ENCODE data around the gene GEMIN2. TPM values are rescaled to one million over a fixed set of nuclear protein-coding genes. Genes with fewer than 3 reads are reported as not detected.
"Not testable (repeated sequence)": the region's sequence is repeated elsewhere in the genome, so short reads cannot be mapped to it uniquely, and the experiment has no call there.

GEMIN2 gene
- polyA plus RNA-seq, 4 donors = 4.6 to 13.8 (median 9.4) TPM

DNA sequence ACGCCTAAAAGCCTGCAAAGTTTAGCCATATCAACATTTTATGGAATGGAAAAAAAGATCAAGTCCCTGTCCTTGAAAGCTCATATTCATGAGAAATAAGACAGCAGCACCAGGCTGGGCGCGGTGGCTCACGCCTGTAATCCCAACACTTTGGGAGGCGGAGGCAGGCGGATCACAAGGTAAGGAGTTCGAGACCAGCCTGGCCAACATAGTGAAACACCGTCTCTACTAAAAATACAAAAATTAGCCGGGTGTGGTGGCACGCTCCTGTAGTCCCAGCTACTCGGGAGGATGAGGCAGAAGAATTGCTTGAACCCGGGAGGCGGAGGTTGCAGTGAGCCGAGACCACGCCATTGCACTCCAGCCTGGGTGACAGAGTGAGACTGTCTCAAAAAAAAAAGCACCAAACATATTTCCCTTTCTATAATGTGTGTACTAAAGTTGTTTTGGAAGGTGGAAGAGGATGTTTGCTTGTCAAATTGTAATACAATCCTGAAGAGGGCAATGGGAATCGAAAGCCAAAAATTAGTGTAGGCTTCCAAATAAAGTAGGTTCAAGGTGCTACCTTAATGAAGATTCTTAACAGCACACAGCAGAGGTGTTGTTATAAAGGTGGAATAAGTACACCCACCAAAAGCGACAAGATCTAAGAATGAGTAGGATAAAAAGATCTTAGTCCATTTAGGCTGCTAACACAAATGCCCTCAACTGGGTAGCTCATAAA, 9.9 kb upstream of the GEMIN2 start:
- H3K4me1 ChIP-seq (ENCODE audit: control insufficient read depth in 3 of 3, insufficient read depth in 2 of 3, low read depth in 1 of 3, low read length in 2 of 3); DNase-seq; H3K36me3 ChIP-seq (ENCODE audit: control insufficient read depth in 3 of 3, insufficient read depth in 2 of 3, low read depth in 1 of 3, low read length in 3 of 3); H3K9me3 ChIP-seq (ENCODE audit: control insufficient read depth in 2 of 2, insufficient read depth in 1 of 2, low read depth in 1 of 2, low read length in 1 of 2); H3K27me3 ChIP-seq (ENCODE audit: control insufficient read depth in 3 of 3, insufficient read depth in 3 of 3, low read length in 3 of 3); FAIRE-seq: not testable (repeated sequence)
- Histone ChIP-seq H3K27ac (ENCODE audit: low read depth in 1 of 3, low read length in 2 of 3) (peak overlapping the region in 2 of 3 donors; percentile 99), H3K4me3 (ENCODE audit: low read depth in 1 of 3, low read length in 3 of 3) (peak overlapping the region in 2 of 3 donors; percentile 79 to 82)
- WGBS, 3 donors = 72 to 83% (median 76%) methylated on average over 17 of the region's 17 CpGs

DNA sequence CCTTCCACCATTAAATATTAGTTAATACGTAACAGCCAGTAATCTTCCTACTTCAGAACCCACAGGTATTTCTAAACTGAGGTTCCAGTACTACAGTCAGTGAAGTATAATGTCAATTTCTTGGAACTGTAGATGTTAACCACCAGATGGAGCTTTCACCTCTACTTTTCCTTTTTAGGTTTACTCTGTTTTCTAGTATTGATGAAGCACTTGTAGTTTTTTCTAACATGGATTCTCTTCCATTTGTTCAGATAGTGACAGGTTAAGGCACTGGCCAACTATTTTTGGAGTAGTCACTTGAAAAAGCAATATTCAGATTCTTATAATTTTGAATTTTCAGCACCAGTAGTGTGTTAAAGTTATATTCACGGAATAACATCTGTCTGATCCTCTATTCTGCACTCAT, 6.5 kb upstream of the GEMIN2 start:
- 44 to 69% (median 61%) methylated on average over 2 of the region's 2 CpGs for WGBS, 3 donors
- H3K9me3 ChIP-seq (ENCODE audit: control insufficient read depth in 2 of 2, insufficient read depth in 1 of 2, low read depth in 1 of 2, low read length in 1 of 2) = no peaks in the 10 kb centered on the region
- H3K4me3 ChIP-seq (ENCODE audit: low read depth in 1 of 3, low read length in 3 of 3) = no peak overlapping the region
- no peak for FAIRE-seq
- H3K36me3 ChIP-seq (ENCODE audit: control insufficient read depth in 3 of 3, insufficient read depth in 2 of 3, low read depth in 1 of 3, low read length in 3 of 3) = no peaks in the 10 kb centered on the region
- no peaks in the 10 kb centered on the region for H3K27me3 ChIP-seq (ENCODE audit: control insufficient read depth in 3 of 3, insufficient read depth in 3 of 3, low read length in 3 of 3)
- DNase-seq = peak; percentile 71 to 73
- peak overlapping the region in 1 of 3 donors; percentile 13 for H3K27ac ChIP-seq (ENCODE audit: low read depth in 1 of 3, low read length in 2 of 3)
- peaks cover 0 to 8% (median 0%) of the 10 kb centered on the region in 3 donors for H3K4me1 ChIP-seq (ENCODE audit: control insufficient read depth in 3 of 3, insufficient read depth in 2 of 3, low read depth in 1 of 3, low read length in 2 of 3)

DNA sequence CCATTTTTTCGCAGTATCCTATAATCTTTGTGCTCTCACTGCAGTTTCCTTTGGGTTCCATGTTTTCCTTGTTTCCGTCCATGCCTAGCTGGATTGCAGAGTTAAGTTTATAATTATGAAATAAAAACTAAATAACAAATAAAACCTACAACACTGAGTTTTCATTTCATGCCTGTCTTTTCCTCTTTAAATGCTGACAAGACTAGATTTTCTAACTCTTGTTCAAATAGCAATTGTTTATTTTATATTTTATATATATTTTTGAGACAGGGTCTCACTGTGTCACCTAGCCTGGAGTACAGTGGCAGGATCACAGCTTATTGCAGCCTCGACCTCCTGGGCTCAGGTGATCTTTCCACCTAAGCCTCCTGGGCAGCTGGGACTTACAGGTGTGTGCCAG, 5.3 kb upstream of the GEMIN2 start:
- DNase-seq (no peak), FAIRE-seq (no peak)
- no peak overlapping the region for H3K4me3 ChIP-seq (ENCODE audit: low read depth in 1 of 3, low read length in 3 of 3)
- WGBS, 3 donors = 89 to 95% (median 91%) methylated on average over 3 of the region's 3 CpGs
- H3K36me3 ChIP-seq (ENCODE audit: control insufficient read depth in 3 of 3, insufficient read depth in 2 of 3, low read depth in 1 of 3, low read length in 3 of 3) = no peaks in the 10 kb centered on the region
- H3K27ac ChIP-seq (ENCODE audit: low read depth in 1 of 3, low read length in 2 of 3) = no peak overlapping the region
- H3K27me3 ChIP-seq (ENCODE audit: control insufficient read depth in 3 of 3, insufficient read depth in 3 of 3, low read length in 3 of 3) = no peaks in the 10 kb centered on the region
- H3K4me1 ChIP-seq (ENCODE audit: control insufficient read depth in 3 of 3, insufficient read depth in 2 of 3, low read depth in 1 of 3, low read length in 2 of 3) = peaks cover 0 to 10% (median 0%) of the 10 kb centered on the region in 3 donors
- H3K9me3 ChIP-seq (ENCODE audit: control insufficient read depth in 2 of 2, insufficient read depth in 1 of 2, low read depth in 1 of 2, low read length in 1 of 2) = no peaks in the 10 kb centered on the region

DNA sequence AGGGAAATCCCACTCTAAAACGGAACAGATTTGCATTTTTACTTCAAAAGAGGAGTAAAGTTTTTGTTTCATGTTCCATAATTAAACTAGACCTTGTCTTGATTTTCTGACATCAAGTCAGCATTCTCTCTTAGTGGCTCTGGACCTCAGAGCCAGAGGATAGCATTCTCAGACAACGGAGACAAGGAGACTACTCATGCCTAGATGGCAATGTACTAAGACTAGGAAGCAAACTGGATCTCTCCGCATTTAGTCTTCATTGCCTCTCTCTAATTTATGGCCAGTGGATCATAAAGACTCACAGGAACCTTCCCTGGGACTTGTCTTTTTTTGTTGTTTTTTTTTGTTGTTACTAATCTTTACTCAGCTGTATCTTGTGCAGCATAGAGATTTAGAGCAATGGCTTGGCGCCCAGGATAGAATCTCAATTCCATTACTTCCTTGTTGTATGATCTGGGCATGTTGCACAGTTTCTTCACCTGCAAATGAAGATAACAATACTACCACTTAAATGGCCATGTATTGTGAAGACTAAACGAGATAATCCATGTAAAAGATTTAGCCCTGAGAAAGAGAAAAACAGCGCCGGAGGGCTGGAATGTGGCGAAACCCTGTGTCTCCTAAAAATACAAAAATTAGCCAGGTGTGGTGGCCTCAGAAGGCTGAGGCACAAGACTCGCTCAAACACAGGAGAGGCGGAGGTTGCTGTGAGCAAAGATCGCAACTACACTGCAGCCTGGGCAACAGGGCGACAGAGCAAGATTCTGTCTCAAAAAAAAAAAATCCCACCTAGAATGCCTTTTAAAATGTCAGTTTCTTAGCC, 4.0 kb upstream of the GEMIN2 start:
- peak overlapping the region in 1 of 3 donors; percentile 67 for H3K27ac ChIP-seq (ENCODE audit: low read depth in 1 of 3, low read length in 2 of 3)
- no peak for FAIRE-seq
- 15 to 73% (median 44%) methylated on average over 12 of the region's 12 CpGs for WGBS, 3 donors
- H3K9me3 ChIP-seq (ENCODE audit: control insufficient read depth in 2 of 2, insufficient read depth in 1 of 2, low read depth in 1 of 2, low read length in 1 of 2) = no peaks in the 10 kb centered on the region
- peaks cover 0 to 7% (median 0%) of the 10 kb centered on the region in 3 donors for H3K4me1 ChIP-seq (ENCODE audit: control insufficient read depth in 3 of 3, insufficient read depth in 2 of 3, low read depth in 1 of 3, low read length in 2 of 3)
- H3K36me3 ChIP-seq (ENCODE audit: control insufficient read depth in 3 of 3, insufficient read depth in 2 of 3, low read depth in 1 of 3, low read length in 3 of 3) = no peaks in the 10 kb centered on the region
- DNase-seq = peak in 1 of 2 donors; percentile 61
- peak overlapping the region in 1 of 3 donors; percentile 2 for H3K4me3 ChIP-seq (ENCODE audit: low read depth in 1 of 3, low read length in 3 of 3)
- H3K27me3 ChIP-seq (ENCODE audit: control insufficient read depth in 3 of 3, insufficient read depth in 3 of 3, low read length in 3 of 3) = no peaks in the 10 kb centered on the region

DNA sequence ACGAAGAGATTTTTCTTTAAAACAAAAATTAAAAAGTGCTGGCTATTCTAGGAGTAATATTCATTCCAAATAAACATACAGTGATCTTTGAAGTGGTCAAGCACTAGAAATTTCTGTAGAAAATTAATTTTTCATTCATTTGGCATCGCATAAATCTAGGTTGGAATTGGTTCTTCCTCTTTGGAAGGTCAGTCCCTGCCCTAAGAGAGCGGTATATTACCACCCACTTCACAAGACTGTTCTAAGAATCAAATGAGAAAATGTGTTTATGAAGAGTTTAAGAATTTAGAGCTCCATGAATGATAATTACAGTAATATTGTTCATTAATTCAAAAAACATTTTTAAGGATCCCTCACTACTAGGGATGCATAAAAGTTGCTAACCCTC, 444 bp upstream of the GEMIN2 start:
- Histone ChIP-seq H3K27ac (ENCODE audit: low read depth in 1 of 3, low read length in 2 of 3) (peak overlapping the region in 2 of 3 donors; percentile 71 to 74), H3K4me3 (ENCODE audit: low read depth in 1 of 3, low read length in 3 of 3) (peak overlapping the region; percentile 11 to 81 (median 37)), H3K4me1 (ENCODE audit: control insufficient read depth in 3 of 3, insufficient read depth in 2 of 3, low read depth in 1 of 3, low read length in 2 of 3) (peaks cover 0 to 8% (median 0%) of the 10 kb centered on the region in 3 donors), H3K9me3 (ENCODE audit: control insufficient read depth in 2 of 2, insufficient read depth in 1 of 2, low read depth in 1 of 2, low read length in 1 of 2) (no peaks in the 10 kb centered on the region), H3K27me3 (ENCODE audit: control insufficient read depth in 3 of 3, insufficient read depth in 3 of 3, low read length in 3 of 3) (no peaks in the 10 kb centered on the region), H3K36me3 (ENCODE audit: control insufficient read depth in 3 of 3, insufficient read depth in 2 of 3, low read depth in 1 of 3, low read length in 3 of 3) (peaks cover 0 to 5% (median 0%) of the 10 kb centered on the region in 3 donors)
- FAIRE-seq (no peak), DNase-seq (no peak)
- WGBS, 3 donors = 54 to 68% (median 58%) methylated on average over 3 of the region's 3 CpGs

DNA sequence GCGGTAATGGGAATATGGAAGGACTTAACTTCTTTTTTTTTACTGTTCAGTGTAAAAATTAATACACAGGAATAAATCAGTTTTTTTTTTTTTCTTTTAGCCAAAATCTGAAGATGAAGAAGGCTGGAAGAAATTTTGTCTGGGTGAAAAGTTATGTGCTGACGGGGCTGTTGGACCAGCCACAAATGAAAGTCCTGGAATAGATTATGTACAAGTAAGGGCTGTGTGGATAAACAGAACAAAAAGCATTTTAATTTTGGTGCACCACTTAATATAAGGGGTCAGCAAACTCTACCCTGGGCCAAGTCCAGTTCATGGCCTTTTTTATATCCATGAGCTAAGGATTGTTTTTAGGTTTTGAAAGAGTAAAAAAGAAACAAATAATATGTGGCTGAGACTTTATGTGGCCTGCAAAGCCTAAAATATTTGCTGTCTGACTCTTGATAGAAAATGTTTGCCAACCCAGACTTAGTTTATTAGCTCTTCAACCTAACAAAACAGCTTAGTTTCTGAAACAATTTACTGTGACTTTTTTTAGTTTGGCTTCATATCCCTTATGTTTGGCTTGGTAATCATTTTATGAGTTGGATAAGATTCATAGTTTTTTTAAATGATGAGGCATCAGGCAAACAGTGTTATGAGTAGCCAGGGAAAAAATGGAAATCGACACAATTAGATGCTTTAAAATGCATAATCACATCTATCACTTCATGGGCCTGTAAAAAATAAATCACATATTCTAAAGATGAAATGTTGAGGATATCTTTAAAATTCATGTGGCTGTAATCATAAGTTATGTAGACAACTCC, 8.4 kb downstream of the GEMIN2 start:
- DNase-seq = no peak

DNA sequence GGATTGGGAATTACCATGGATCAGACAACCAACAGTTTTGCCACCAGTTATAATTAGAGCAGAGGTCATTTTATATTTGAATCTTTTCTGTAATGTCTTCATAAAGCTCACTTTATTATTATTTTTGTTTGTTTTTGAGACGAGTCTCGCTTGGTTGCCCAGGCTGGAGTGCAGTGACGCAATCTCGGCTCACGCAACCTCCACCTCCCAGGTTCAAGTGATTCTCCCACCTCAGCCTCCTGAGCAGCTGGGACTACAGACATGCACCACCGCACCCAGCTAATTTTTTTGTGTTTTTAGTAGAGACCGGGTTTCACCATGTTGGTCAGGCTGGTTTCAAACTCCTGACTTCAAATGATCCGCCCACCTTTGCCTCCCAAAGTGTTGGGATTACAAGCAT, 23.7 kb downstream of the GEMIN2 start:
- WGBS, 3 donors = 96% methylated on average over 8 of the region's 8 CpGs
- FAIRE-seq = not testable (repeated sequence)

More for the DNA sequence above, 8.4 kb downstream of the GEMIN2 start:
- FAIRE-seq = no peak
- H3K4me1 ChIP-seq (ENCODE audit: control insufficient read depth in 3 of 3, insufficient read depth in 2 of 3, low read depth in 1 of 3, low read length in 2 of 3) = no peaks in the 10 kb centered on the region
- H3K36me3 ChIP-seq (ENCODE audit: control insufficient read depth in 3 of 3, insufficient read depth in 2 of 3, low read depth in 1 of 3, low read length in 3 of 3) = peaks cover 0 to 26% (median 5%) of the 10 kb centered on the region in 3 donors
- no peak overlapping the region for H3K4me3 ChIP-seq (ENCODE audit: low read depth in 1 of 3, low read length in 3 of 3)
- H3K27ac ChIP-seq (ENCODE audit: low read depth in 1 of 3, low read length in 2 of 3) = no peak overlapping the region
- H3K9me3 ChIP-seq (ENCODE audit: control insufficient read depth in 2 of 2, insufficient read depth in 1 of 2, low read depth in 1 of 2, low read length in 1 of 2) = no peaks in the 10 kb centered on the region
- WGBS, 3 donors = 77 to 98% (median 97%) methylated on average over 3 of the region's 3 CpGs
- no peaks in the 10 kb centered on the region for H3K27me3 ChIP-seq (ENCODE audit: control insufficient read depth in 3 of 3, insufficient read depth in 3 of 3, low read length in 3 of 3)

DNA sequence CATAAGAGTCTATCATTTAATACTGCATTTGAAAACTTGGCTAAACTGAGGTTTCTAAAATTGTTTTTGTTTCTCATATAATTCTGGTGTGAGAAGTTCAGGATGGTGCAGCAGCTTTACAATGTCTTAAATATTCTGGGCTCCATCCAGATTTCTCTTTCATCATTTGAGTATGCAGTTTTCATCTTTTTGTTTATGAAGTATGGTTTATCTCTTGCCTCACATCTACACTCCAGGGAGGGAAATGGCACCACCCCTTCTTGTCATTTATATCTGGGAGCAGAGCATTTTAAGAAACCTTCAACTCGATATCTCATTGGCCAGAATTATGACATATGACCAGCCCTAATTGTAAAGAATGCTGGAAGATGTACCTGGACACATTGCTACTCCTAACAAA, 24.3 kb downstream of the GEMIN2 start:
- Histone ChIP-seq H3K9me3 (ENCODE audit: control insufficient read depth in 2 of 2, insufficient read depth in 1 of 2, low read depth in 1 of 2, low read length in 1 of 2) (peaks cover 0 to 10% of the 10 kb centered on the region in 2 donors), H3K27me3 (ENCODE audit: control insufficient read depth in 3 of 3, insufficient read depth in 3 of 3, low read length in 3 of 3) (no peaks in the 10 kb centered on the region), H3K4me1 (ENCODE audit: control insufficient read depth in 3 of 3, insufficient read depth in 2 of 3, low read depth in 1 of 3, low read length in 2 of 3) (no peaks in the 10 kb centered on the region), H3K27ac (ENCODE audit: low read depth in 1 of 3, low read length in 2 of 3) (no peak overlapping the region), H3K36me3 (ENCODE audit: control insufficient read depth in 3 of 3, insufficient read depth in 2 of 3, low read depth in 1 of 3, low read length in 3 of 3) (peaks cover 0 to 39% (median 4%) of the 10 kb centered on the region in 3 donors), H3K4me3 (ENCODE audit: low read depth in 1 of 3, low read length in 3 of 3) (no peak overlapping the region)
- FAIRE-seq (no peak), DNase-seq (no peak)
- WGBS, 3 donors = 82 to 100% (median 94%) methylated on average over 1 of the region's 1 CpG

More for the DNA sequence above, 23.7 kb downstream of the GEMIN2 start:
- not testable (repeated sequence) for H3K4me3 ChIP-seq (ENCODE audit: low read depth in 1 of 3, low read length in 3 of 3); H3K27ac ChIP-seq (ENCODE audit: low read depth in 1 of 3, low read length in 2 of 3); DNase-seq; H3K27me3 ChIP-seq (ENCODE audit: control insufficient read depth in 3 of 3, insufficient read depth in 3 of 3, low read length in 3 of 3); H3K4me1 ChIP-seq (ENCODE audit: control insufficient read depth in 3 of 3, insufficient read depth in 2 of 3, low read depth in 1 of 3, low read length in 2 of 3)
- Histone ChIP-seq H3K36me3 (ENCODE audit: control insufficient read depth in 3 of 3, insufficient read depth in 2 of 3, low read depth in 1 of 3, low read length in 3 of 3) (peaks cover 0 to 39% (median 4%) of the 10 kb centered on the region in 3 donors), H3K9me3 (ENCODE audit: control insufficient read depth in 2 of 2, insufficient read depth in 1 of 2, low read depth in 1 of 2, low read length in 1 of 2) (peaks cover 0 to 10% of the 10 kb centered on the region in 2 donors)
